ENCODE measurements around the gene GRPR.

DNA sequence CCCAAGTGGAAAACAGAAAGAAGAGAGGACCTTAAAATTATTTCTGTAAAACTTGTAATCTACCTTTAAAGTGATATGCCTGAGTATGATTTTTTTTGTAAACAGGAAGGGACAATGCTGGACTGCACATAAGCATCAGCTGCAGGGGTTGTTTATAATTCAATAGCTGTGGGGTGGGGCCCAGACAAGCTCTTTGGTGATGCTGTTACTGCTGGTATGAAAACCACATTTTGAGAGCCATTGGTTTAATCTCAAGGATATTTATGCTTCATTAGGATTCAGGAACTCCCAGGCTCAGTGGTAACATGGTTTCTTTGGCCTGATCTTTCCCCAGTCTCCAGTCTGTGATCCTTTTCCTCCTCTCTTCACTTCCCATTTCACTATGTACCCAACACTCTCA, 34.3 kb upstream of the GRPR start:
- no peak for TF ChIP-seq CREB1 (IDR thresholded peaks at IDR 0.05; ENCODE audit: low read depth)
- no peak for TF ChIP-seq FOXM1 (IDR thresholded peaks at IDR 0.05; ENCODE audit: borderline replicate concordance, low read depth)
- no peak for TF ChIP-seq RAD21 (IDR thresholded peaks at IDR 0.05; ENCODE audit: low read depth)
- no peak for TF ChIP-seq TAF1 (IDR thresholded peaks at IDR 0.05; ENCODE audit: low read depth)

All from Ishikawa (cell line).